Endothelial cell of hepatic sinusoid (primary cell): ENCODE measurements around the gene ERRFI1.

ENCODE experiments used
- in situ Hi-C: cut with HindIII; loops from 2 replicates; pipeline ENCODE4 v1.10.0; 2017; ENCODE audit warnings: low sequenced_read_pairs

ERRFI1 gene

DNA sequence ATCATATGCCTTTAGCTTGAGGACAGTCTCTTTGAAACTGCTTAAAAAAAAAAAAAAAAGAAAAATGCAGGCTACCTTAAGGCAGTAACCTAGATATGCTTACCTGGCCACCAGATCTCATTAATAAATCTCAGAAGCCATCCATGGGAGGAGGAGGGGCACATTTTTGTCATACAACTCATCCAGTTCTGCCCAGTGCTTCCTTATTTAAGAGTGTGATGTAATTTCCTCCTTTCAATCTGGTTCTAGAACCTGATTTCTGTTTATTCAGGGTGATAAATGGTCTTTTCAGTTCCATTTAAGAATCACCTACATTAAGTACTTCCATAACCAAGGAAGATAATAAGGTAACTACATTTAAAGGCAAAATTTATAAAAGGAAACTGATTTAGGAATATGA is 6.1 kb downstream of the ERRFI1 start:
- in situ Hi-C loops = loop anchor here (25.0 kb wide), 1 partner anchor 108 kb away; no protein-coding TSS in a partner anchor

DNA sequence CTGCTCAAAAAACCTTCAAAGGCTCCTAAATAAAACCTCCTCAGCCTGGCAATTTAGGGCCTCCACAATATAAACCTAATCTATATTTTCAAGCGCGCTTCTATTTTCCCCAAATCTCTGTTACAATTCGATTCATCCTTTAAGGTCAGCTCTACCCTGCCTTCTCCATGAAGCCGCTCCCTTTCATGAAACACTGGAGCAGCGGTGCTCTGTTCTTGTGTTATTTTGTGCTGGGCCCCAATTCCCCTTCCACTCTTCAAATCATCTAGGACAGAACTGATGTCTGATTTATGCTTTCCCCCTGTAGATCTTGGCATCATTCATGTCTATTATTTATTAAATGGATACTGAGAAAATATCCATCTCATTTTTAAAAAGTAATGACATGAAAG is 6.9 kb downstream of the ERRFI1 start:
- in situ Hi-C loops = loop anchor here (5.0 to 25.0 kb wide), 4 partner anchors 78 to 303 kb away; no protein-coding TSS in a partner anchor

DNA sequence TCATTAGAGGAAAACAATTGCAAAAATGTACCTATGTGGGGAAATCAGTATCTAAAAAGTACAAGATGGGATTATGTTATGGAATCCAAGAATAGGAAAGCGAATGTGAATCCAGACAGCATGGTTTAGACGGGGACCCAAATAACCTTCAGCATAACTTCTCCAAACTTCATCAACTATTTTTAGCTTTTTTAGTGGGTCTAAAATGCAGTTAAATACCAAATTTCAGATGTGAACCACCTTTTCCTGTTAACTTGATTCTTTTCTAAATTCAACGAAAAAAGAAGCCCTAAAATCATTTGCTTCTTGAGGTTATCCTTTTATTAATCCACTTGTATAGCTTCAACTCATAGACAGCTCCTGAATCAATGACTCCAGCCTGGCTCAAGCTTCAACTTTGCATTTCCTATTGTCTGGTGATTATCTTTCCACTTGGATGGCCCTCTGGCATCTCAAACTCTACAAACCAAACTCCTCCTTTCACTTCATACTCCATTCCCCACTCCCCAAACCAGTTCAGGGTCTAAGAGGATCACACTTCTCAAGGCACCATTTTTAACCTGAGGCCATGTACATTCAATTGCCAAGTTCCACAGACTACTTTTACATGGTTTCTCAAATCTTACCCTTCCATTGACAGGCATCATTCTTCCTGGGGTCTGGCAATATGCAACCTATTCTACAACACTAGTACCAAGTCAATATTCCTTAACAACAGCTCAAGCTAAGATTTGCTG is 7.4 kb downstream of the ERRFI1 start:
- in situ Hi-C loops = loop anchor here (5.0 to 25.0 kb wide), 4 partner anchors 79 to 304 kb away; no protein-coding TSS in a partner anchor

DNA sequence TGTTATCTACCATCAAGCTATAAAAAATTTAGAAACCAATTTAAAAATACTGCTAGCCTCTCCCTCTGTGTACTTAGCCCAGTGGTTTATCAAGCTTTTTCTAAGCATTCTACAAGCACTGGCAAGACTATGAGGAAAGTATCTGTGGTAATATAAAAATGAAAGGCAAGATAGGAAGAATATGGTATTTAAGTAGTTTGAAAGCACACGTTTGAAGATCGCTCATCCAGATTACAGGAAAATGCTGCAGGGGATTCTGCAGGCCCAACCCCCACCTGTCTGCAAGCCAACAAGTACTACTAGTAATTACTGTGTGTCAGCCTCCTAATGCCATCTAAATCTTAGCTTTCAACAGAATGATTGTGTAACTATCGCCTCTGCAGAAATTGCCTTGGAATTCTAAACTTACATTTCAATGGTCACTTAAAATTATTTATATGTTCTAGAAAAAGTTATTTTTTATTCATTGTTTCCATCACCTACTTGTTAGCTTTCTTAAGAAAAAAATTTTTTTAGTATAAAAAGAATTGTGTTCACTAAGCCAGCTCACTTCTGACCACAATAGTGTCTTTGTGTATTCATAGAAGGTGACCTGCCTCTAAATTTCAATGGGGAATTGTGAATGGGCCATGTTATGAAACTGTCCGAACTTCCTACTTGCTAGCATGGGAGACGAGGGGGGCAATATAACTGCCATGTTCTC is 8.5 kb downstream of the ERRFI1 start:
- in situ Hi-C loops = loop anchor here (5.0 to 25.0 kb wide), 4 partner anchors 80 to 305 kb away; no protein-coding TSS in a partner anchor

DNA sequence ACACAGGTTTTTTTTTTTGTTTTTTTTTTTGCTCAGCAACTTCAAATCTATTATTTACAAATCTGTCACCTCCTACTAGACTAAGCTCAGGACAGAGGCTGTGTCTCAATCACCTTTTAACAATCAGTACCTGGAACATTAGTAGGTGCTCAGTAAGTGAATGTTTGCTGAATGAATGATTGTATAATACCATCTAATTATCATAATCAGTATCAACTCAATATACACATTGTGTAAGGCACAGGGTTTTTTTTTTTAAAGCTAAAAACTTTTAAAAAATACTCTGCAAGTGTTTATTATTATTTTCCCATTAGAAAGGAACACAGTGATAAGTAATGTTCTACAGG is 9.2 kb downstream of the ERRFI1 start:
- in situ Hi-C loops = loop anchor here (5.0 to 25.0 kb wide), 4 partner anchors 80 to 305 kb away; no protein-coding TSS in a partner anchor

GRCh38 chr1:8016210-8016894 is 9.8 kb downstream of the ERRFI1 start:
- in situ Hi-C loops = loop anchor here (5.0 to 25.0 kb wide), 4 partner anchors 81 to 306 kb away; no protein-coding TSS in a partner anchor

- in situ Hi-C loops = loop anchor here (5.0 to 25.0 kb wide), 4 partner anchors 82 to 307 kb away; no protein-coding TSS in a partner anchor
Measured at GRCh38 chr1:8015809-8016165, 10.3 kb downstream of the ERRFI1 start.

- in situ Hi-C loops = loop anchor here (5.0 to 25.0 kb wide), 4 partner anchors 82 to 307 kb away; no protein-coding TSS in a partner anchor
Measured at GRCh38 chr1:8015036-8015808, 10.9 kb downstream of the ERRFI1 start.

DNA sequence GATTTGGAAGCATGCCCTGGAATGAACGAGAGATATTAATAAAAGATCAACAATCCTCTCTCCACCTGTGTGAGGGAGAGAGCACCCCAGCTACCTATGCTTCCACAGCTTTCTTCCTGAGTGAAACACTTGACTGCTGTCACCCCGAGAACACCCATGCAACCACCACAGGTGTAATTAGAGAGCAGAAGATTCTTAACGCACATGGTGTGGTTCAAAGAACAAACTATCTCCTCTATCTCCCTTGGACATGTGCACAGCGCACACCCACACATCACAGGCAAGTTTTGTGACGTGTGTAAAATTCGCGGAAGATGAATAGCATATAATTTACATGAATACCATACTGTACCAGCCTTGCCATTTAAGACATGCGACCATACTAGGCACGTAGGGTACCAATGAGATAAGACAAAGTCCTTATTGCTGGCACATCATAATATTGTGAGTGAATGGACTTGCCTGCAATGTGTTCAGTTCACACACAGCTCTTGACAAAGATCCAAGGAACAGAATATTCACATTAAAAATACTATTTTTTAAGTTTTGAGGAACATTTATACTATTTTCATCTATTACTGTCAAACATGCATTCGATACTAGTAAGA is 11.6 kb downstream of the ERRFI1 start:
- in situ Hi-C loops = loop anchor here (5.0 to 25.0 kb wide), 2 partner anchors 102 to 153 kb away; no protein-coding TSS in a partner anchor

GRCh38 chr1:8013800-8014199 is 12.3 kb downstream of the ERRFI1 start:
- in situ Hi-C loops = loop anchor here (5.0 to 25.0 kb wide), 2 partner anchors 101 to 154 kb away; no protein-coding TSS in a partner anchor

GRCh38 chr1:8013399-8013798 is 12.7 kb downstream of the ERRFI1 start:
- in situ Hi-C loops = loop anchor here (5.0 to 25.0 kb wide), 2 partner anchors 101 to 154 kb away; no protein-coding TSS in a partner anchor

DNA sequence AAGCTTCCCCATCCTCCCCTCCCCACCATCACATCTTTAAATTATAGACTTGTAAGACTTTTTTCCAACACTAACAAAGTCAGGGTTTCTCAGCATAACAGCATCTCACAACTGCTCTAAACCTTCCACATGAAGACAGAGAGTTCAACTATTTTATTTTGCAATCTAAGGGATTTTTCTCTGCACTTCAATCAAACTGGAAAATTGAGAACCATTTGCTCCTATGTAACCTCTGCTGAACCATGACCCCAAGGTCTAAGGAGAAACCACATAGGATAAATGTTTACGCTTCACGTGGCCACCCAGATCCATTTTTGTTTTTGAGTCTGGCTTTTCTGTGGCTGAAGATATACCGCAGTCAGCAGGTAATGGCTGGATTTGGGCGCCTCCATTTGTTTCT is 13.2 kb downstream of the ERRFI1 start:
- in situ Hi-C loops = loop anchor here (5.0 to 25.0 kb wide), 2 partner anchors 101 to 154 kb away; no protein-coding TSS in a partner anchor

GRCh38 chr1:8011923-8012858 is 13.9 kb downstream of the ERRFI1 start:
- in situ Hi-C loops = loop anchor here (5.0 to 25.0 kb wide), 2 partner anchors 100 to 155 kb away; no protein-coding TSS in a partner anchor

GRCh38 chr1:8011016-8011415 is 15.1 kb downstream of the ERRFI1 start:
- in situ Hi-C loops = loop anchor here (5.0 to 25.0 kb wide), 2 partner anchors 99 to 156 kb away; no protein-coding TSS in a partner anchor

DNA sequence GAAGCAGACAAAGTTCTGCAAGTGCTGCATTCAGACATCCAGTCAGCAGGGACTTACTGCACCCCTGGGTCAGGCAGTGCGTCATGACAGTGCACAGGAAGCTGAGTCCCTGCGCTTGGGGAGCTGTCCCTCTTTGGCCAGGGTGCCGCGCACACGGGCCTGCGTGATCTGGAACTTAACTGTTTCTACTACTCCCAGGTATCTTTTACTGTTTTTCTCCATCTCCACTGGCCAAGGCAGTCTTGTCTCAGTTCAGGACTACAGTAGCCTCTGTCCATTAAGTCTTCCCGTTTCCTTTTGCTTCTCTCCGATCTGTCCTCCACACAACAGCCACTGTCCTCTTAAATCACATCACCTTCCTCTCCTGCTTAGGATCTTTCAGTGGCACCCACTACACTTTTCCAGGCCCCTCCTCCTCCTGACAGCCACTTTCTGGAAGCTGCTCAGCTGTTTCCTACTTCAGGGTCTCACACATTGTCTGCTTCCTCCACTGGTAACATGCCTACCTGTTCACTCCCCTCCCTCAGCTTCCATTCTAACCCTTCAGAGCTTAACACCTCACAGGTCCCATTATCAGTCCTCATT is 15.9 kb downstream of the ERRFI1 start:
- in situ Hi-C loops = loop anchor here (5.0 to 25.0 kb wide), 2 partner anchors 98 to 157 kb away; no protein-coding TSS in a partner anchor

- in situ Hi-C loops = loop anchor here (5.0 to 25.0 kb wide), 2 partner anchors 97 to 158 kb away; no protein-coding TSS in a partner anchor
Measured at GRCh38 chr1:8009043-8010002, 16.8 kb downstream of the ERRFI1 start.
